GM18499 (cell line): Measurements from ENCODE around the gene LYRM7.
"Not testable (repeated sequence)": the region's sequence is repeated elsewhere in the genome, so short reads cannot be mapped to it uniquely, and the experiment has no call there.

Experiments
- ATAC-seq: cut with Tn5 transposase; IDR thresholded peaks from one replicate; pipeline ENCODE4 v1.9.1; 2021; ENCODE audit warnings: moderate number of reproducible peaks; ENCODE audit not compliant: insufficient read depth, unreplicated experiment

Gene LYRM7

GRCh38 chr5:131254025-131254424 is 83.3 kb downstream of the LYRM7 start:
- ATAC-seq: not testable (repeated sequence)

DNA sequence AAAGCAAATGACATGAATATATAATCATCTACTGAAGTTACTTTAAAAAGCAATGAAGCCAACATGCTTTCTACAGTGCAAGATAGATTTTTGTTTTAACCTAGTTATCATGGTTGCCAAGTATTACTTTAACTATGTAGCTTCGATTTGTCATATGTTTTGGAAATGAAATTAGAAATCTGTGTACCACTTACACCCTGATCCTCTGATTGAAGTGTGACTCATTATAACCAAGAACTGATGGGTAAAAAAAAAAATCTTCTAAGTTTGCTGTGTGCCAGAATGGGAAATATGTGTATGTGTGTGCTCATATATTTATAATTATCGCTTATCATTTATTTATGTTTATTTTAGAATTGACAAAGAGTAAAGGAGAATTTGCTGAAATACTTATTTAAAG is 84.0 kb downstream of the LYRM7 start:
- ATAC-seq: no peak
